Bone marrow (tissue), 2 donors: Measurements from ENCODE around the gene SDSL.
A peak's percentile ranks its signal among the peaks of the same experiment; 100 is the strongest.

ENCODE experiments used
- DNase-seq, 2 donors: peaks; one replicate each; lab custom pipeline; 2025; lab: John Stamatoyannopoulos, UW

The SDSL gene

DNA sequence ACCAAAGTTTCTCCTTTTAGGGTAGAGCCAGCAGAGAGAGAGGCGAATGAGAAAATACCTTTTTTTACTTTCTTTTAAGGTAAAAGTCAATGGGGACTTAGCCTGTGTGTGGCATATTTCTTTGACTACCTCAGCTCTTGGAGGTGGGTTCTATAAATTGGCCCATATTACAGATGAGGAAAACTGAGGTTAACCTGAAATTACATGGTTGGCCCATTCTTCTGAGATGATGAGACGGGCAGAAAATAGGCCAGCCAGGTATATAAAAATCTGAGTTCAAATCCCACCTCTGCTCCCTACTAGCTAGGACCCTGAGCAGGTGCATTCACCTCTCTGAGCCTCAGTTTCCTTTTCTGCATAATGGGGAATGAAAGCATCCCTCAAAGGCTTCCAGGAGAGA lies 27.1 kb downstream of the SDSL start:
- DNase-seq = no peak

DNA sequence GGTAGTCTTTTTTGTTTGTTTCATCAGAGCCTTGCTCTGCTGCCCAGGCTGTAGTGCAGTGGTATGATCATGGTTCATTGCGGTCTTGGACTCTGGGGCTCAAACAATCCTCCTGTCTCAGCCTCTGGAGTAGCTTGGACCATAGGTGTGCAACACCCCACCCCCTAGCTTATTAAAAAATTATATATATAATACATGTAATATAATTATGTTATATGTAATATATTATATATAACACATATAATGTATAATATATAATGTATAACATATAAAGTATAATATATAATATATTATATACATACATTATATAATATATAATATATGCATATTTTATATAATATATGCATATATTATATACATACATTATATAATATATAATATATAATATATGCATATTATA lies 27.7 kb downstream of the SDSL start:
- DNase-seq = no peak

DNA sequence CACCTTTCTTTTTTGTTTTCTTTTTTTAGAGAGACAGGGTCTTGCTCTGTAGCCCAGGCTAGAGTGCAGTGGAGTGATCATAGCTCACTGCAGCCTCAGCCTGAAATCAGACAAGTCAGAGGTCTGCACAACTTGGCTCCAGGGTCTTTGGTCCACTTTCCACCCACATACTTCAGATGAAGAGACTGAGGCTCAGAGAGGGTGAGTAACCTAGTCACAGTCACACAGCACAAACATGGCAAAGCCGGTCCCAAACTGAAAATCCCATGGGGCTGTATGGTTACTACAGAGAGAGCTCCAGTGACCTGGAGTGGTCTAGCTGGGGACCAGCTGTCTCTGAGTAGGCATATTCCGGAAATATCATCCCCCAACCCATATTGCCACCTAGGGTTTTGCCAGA lies 30.3 kb downstream of the SDSL start:
- DNase-seq = no peak

DNA sequence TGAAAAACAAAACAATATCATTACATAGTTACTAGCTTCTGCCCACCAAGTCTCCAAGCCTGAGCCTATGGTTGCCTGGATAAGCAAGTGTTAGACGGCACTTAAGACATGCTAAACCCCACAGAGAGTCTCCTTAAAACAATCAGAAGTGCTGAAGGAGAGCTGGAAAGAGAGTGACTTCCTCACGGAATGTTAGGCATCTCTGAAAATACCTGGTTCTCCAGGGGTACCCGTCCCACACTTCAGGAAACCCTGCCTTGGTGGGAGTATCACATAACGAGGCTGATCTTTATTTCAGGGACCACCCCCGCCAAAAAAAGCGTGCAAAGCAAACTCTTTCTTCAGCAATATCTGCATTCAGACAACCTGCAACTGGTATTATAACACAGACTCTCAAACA lies 31.1 kb downstream of the SDSL start:
- DNase-seq = no peak

DNA sequence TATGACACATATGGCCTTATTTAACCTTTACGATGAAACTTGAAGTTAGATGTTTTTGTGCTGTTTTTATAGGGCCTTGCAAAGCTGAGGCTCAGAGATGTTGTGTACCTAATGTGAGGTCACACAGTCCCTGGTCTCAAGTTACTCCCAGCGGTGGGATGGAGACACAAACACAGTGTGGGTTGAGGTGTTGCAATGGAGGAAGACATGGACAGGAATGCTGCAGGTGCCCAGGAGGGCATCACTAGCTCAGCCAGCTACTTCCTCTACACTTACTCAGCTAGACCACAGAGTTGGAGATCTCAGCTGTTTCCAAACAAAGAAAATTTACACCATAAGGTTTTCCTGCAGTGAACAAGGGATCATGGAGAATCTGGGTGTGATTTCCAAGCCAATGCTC lies 34.0 kb downstream of the SDSL start:
- no peak for DNase-seq

DNA sequence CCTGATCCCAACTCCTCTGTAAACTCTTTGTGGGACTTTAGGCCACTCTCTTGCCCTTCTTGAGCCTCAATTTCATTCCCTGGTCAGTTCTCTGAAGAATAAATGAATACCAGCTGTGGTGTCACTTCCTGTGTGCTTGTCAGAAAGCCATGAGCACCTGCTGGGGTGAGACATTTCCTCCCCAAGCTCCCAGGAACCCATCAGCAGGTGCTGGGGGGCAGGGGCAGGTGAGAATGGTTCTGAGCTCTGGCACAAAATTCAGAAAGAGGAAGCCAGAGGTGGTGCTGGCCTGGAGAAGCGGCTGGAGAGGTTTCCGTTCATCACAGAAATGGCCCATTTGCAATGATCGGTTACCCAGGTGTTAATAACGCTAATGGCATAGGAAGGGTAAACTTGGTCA lies 34.6 kb downstream of the SDSL start:
- no peak for DNase-seq

DNA sequence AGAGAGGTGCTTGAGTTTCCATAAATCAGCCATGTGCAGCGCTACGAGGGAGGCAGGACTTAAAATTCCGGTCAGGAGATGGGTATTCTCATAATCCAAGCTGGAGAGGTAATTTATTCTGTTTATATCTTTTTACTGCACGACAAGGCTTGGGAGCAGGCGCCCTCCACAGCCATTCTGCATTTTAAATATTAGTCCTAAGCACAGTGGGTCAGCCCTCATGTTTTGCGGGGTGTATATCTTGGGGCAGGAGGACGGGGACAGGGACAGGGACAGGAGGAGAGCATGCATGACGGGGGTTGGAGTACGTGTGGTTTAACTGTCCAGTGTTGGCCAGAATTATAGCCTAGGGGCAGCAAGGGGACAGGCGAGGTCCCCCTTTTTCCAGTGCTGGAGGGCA lies 35.0 kb downstream of the SDSL start:
- DNase-seq = no peak

DNA sequence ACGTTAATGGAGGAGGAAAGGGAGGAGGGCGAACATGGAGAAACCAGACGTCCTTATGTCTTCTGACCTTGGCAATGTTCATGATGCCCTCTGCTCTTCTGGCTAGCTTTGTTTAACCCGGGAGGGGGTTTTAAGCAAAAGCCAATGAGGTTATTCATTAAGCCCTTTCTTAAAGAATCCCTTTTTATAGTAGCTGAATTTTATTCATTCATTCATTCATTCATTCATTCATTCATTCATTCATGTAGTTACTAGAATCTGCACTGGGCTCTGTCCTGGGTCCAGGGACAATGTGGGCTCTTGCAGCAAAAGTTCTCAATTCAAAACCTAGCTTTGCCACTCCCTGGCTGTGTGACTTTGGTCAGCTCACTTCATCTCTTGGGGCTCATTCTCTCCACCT lies 35.5 kb downstream of the SDSL start:
- DNase-seq = no peak

DNA sequence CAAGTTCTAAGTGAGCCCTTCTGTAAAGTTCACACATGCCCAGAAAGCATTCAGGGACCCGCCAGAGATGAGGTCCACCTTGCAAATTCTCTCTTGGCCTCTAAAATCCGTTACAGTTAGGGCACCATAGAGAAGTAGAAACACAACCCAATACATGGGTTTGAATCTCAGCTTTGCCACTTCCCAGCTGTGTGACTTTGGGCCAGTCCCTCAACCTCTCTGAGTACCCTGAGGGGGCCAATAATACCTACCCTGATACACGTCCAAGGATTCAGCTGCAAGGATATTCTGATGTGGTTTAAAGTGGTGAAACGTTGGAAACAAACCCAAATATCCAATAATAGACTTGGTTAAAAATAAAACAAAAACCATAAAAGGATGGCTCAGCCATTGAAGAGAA lies 37.8 kb downstream of the SDSL start:
- no peak for DNase-seq

DNA sequence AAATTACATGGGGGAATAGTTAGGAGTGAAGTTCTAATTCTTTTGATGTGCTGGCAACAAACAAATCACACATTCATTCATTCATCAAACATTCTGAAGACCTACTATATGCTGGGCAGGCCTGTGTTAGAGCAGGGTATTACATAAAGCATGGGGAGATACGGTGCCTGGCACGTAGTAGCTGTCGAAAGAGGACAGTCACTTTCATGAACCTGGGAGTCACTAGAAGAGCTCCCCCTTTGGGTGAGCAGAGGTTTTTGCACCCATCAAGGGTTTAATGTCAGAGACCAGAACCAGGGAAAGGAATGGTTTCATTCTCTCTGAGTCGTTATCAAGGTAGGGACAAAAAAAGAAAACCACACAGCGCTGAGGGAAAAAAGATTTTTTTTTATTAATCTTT lies 39.5 kb downstream of the SDSL start:
- DNase-seq = no peak

DNA sequence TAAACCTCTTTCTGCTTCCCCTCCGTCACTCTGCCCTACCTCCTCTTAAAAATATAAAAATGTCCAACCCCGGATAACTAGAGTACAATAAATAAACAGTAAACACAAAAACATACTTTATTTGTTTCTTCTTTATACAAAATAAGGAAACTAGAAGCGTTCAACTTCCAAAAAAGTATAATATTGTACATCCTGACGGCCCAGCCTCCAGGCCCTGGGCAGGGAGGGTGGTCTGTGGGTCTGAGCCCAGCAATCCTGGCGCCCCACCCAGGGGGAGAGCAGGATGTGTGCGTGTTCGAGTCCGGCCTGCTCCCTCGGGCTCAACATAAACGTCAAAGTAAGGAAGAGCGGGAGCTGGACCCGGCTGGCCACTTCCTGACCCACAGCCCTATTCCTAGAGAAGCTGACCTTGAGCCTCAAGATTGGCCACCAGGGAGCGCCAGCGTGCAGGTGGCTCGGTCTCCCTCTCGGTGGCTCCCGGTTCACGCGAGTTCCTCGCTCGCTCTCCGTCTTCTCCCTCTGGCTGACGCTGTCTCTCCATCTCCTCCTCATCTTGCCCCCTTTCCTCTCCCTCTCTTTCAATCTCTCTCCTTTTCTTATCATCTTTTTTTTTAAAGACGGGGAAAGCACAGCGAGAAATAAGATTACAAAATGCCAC lies 40.1 kb downstream of the SDSL start:
- DNase-seq = peak; percentile 32 to 46

DNA sequence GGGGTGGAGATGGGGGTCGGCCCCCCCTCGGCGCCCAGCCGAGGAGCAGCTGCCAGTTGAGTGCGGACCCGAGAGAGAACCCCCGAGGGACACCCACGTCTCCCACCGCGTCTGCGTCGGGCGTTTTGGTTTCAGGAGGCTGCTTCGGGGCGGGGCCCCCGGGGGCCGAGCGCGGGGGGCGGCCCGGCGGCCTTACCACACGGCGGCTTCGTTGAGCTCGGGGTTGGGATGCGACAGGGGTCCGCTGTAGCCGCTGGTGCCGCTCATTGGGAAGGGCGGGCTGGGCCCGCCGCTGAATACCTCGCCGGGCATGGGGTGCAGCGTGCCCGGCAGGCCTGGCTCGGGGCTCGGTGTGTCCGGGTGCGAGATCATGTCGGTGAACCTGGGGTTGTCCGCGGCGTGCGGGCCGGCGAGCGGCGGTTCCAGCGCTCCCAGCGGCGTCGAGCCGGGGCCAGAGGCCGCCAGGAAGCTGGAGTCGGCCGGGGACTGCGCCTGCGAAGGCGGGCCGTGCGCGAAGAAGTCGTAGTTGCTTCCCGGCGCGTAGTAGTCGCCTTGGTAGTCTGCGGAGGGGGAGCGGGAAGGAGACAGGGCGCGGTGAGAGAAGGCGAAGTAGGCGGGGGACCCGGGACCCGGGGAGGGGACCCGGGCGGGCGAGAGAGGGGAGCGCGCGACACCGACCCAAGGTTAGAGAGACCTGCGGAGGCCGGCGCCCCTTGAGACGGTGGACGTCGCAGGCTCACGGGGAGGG lies 41.0 kb downstream of the SDSL start:
- DNase-seq = no peak

DNA sequence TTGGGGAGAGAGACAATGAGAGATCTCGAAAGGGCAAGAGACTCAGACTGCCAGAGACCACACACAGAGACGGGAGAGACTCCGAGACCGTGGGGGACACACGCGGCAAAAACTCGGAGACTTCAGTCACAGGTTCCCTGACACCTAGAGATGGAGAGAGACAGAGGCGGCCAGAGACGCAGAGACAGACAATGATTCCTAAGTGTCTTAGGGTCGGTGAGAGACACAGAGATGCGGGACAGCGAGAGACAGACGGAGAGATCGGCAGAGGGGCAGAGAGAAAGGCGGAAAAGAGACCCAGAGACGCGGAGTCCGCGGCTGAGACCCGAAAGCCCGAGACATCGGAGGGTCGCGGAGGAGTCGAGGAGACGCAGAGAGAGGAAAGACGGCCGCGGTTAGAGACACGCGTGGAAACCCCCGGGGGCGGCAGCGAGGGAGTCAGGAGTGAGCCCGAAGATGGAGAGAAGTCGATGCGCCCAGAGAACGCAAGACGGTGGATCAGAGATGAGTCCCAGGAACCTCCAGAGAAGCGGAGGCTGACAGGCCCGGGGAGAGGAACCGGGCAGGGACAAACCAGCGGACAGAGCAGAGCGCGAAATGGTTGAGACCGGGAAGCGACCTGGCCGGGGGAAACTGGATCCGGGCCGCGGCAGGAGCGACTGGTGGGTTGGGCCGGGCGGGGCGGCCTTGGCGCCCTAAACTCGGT lies 41.7 kb downstream of the SDSL start:
- DNase-seq = no peak

DNA sequence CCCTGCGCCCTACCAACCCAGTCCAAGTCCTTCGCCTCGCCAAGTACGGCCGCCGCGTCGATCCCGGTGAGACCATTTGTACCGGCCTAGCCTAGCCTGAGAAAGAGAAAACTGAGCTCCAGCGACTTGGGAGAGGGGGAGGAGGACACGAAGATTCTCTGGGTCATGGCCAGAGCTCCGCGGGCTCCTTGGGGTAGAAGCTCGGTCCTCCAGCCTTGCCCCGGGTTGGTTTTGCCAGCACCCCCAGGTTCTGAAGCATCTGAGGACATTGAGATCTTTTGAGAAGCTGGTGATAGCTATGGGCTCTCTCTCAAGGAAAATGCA lies 42.2 kb downstream of the SDSL start:
- DNase-seq = no peak

DNA sequence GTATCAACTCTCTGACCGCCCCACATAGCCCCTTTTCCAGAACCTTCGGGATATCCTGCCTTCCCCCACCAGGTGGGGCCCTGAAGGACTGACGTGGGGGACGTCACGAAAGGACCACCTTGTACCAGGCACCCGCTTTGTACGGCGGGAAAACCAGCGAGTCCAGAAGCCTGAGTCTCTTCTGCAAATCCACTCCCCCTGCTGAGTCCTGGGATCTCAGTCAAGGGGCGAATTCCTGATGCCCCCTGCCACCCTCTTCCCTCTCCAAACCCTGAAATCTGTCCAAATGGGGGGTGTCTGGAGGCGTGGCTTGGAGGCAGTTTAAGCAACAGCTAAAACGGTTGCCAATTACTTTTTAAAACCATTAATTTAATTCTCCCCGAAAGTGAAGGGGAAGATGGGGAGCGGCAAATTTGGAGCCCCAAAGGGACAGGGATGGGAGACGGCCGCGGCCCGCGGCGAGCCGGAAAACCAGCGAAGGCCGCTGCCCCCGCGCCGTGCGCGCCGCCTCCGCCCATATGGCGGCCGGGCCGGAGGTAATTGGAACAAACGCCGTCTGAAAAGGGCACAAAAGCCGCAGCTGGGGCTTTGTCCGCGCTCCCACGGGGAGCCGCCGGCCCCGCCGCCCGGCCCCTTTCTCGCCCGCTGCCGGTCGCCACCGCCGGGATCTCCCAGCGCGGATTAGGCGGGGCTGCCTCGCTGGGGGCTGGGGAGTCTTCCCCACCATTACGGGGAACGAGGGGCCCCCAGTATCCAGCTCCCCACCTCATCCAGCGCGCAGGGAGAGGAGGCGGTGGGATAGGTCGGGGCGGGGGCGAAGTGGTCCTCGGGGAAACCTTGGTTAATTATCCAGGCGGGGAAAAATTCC lies 42.9 kb downstream of the SDSL start:
- DNase-seq = no peak

DNA sequence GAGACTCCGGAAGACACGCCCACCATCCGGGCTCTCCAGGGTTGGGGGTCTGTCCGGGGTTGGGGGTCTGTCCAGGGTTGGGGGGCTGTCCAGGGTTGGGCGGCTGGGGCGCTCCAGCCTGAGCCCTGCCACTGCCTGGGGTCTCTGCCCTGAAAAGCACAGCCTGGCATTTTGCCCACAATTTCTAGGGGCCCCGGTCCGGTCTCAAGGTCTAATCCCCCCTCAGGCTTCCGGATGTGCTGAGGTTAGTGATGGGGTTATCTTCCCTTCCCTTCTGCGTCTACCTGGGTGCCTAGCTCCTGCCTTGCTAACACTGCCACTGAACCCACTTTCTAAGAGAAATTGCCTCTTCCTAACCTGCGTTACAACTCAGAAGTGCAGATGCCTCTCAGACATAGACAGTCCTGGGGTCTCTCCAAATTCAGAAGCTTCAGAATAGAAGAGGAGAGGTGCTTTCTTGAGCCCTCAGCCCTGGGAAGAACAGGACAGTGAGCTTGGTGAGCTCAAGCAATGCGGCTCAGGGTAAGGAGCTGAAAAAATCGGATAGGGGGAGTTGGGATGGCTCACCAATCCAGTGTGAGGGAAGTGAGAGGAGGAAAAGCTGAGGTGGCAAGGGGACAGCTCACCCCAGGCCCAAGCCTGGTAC lies 43.8 kb downstream of the SDSL start:
- DNase-seq = no peak

DNA sequence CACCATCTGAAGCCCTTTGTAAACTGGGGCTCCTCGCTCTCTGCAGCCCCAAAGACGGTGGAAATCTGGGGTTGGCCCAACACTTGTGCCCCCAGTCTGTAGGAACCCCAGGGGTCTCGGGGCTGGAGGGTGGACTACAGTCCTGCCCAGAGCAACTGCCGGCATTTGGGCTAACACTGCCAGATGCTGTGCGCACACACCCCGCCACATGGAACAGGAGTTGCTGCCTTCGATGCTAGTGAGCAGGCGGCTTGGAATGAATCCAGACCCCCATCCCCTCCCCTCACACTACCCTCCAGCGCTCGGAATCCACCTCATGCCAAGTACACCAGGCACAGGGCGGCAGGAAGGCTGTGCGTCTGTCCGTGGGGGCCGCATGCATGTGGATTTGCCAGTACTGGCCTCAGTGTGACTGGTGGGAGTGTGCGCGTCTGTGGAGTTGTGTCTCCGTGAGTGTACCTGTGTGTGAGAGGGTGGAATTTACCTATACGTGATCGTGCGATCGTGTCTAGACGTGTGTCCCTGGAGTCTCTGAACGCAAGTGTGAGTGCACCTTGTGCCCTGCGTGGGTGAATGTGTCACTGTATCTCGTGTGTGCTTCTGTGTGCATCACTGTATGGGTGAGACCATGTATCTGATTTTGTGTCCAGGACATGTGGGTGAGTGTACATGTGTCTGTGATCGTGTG lies 44.4 kb downstream of the SDSL start:
- DNase-seq = no peak

DNA sequence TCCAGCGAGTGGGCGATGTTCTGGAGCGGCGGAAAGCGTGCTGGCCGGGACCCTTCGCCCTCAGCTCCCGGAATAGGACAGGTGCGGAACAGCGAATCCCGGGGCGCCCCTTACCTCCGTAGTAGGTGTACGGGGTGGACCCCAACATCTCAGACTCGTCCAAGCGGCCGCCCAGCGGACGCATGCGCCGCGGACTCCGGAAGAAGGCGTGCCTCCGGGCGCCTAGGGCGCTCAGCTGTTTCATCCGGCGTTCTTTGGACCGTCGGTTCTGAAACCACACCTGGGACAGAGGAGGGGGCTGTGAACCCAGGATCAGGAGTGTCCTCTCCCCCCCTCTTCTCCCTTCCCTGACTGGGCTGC lies 44.9 kb downstream of the SDSL start:
- DNase-seq = no peak

DNA sequence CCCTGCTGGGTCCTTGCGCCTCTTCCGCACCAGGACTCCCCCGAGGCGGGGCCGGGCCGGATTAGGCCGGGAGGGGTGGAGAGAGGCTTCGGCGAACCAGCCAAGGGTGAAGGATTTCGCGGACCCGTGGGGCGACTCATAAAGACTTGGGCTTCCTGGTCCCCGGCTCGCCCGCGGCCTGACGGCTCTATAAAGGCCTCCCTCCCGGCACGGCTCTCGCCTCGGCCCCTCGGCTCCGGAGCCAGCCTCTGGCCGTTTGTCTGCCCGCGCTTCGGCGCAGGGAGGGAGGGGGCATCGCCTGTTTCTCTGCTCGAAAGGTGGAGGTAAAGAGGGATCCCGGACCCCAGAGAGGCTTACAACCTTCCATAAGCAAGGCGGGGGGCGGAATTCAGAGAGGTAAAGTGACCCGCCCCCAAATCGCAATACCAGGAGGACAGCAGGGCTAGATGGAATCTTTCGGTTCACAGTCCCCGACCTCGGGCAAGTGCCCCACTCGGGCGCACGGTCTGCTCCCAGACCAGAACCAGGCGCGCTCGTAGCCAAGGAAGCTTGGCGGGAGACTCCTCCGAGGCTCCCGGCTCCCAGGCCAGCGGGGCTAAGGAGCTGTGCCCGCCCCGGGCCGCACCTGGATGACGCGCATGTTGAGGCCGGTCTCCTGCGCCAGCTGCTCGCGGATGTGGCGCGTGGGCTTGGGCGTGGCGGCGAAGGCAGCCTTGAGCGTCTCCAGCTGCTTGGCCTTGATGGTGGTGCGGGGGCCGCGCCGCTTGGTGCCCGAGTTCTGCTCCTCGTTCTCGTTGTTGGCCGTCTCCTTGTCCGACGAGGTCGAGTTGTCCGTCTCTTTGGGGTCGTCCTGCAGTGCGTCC lies 45.6 kb downstream of the SDSL start:
- DNase-seq = no peak

DNA sequence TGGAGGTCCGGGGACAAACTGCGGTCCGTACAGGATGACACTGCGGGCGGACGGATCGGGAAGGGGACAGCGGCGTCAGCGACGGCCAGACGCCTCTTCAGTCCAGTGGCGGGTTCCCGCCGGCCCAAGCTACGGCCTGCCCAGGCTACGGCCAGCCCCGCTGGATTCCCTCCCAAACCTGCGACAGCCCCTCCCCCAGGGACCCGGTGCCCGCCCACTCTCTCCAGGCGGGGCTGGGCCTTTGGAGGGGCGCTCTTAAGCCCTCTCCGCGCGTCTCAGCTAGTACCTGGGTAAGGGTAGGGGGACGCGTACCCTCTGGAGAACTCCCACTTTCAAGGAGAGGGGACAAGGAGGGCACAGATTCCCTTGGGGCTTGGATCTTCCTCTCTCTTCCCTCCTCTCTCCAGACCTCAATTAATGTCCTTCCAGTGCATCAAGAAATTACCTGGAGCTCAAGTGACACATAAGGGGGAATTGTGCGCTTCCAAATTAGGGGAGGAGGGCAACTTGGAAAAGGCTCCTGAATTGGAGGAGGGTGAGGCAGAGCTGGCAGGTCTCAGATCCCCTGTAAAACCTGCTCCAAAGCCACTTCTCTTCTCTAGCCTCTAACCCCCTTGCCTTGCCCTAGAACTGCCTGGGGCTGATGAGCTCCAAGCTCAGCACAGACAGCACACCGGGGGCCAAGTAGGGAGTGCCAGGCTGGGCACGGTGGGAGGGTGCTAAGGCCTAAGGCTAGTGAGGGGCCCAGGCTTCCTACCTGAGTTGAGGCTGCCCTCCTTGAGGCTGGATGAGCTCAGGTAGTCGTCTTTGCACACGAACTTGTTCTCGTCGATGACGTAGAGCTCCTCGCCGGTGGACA lies 46.4 kb downstream of the SDSL start:
- DNase-seq = no peak
